Tibial nerve (tissue), 4 donors: ENCODE measurements around the gene TXLNB. TPM values are rescaled to one million over a fixed set of nuclear protein-coding genes. Genes with fewer than 3 reads are reported as not detected.
"Not testable (repeated sequence)": the region's sequence is repeated elsewhere in the genome, so short reads cannot be mapped to it uniquely, and the experiment has no call there.

Experiments
- DNase-seq, 2 donors: peaks; one replicate each; pipeline ENCODE4 v3.0.0-alpha.2; 2019; ENCODE audit warnings: low spot score in 2 of 2
- H3K27ac ChIP-seq, 4 donors: fragments of 200-600 bp; sonication (generic) in 3 of 4; one replicate each; pipeline ENCODE4 v1.5.1; 2017 to 2019; ENCODE audit warnings: mild to moderate bottlenecking in 1 of 4
- H3K27me3 ChIP-seq, 2 donors: fragments of 200-600 bp; sonication (generic) in 1 of 2; one replicate each; pipeline versions ENCODE4 v1.5.1 to v1.6.0; 2017 to 2019
- H3K36me3 ChIP-seq, 3 donors: fragments of 200-600 bp; sonication (generic); one replicate each; pipeline ENCODE4 v1.5.1; 2018 to 2019
- H3K4me1 ChIP-seq, 4 donors: fragments of 200-600 bp; sonication (generic) in 3 of 4; one replicate each; pipeline ENCODE4 v1.5.1; 2017 to 2019
- H3K4me3 ChIP-seq, 4 donors: fragments of 200-600 bp; sonication (generic) in 3 of 4; one replicate each; pipeline ENCODE4 v1.5.1; 2017 to 2019; ENCODE audit warnings: mild to moderate bottlenecking in 1 of 4, moderate library complexity in 1 of 4
- H3K9me3 ChIP-seq, 4 donors: fragments of 200-600 bp; sonication (generic) in 3 of 4; one replicate each; pipeline ENCODE4 v1.5.1; 2017 to 2019
- EP300 ChIP-seq, 2 donors: sonication (generic); formaldehyde crosslinking; IDR thresholded peaks; one replicate each; pipeline ENCODE4 v1.6.1; 2017; ENCODE audit warnings: antibody characterized with exemption in 2 of 2, mild to moderate bottlenecking in 1 of 2
- POLR2A ChIP-seq, 2 donors: fragments of 450-650 bp; IDR thresholded peaks; one replicate each; pipeline ENCODE4 v1.6.1; 2017; ENCODE audit warnings: antibody characterized with exemption in 2 of 2, mild to moderate bottlenecking in 2 of 2, moderate library complexity in 2 of 2
- WGBS, 2 donors: methylation state at CpG; one replicate each; pipeline ENCODE4 v1.1.5; 2018; 5-methylcytosine and 5-hydroxymethylcytosine counted together
- total RNA-seq, 4 donors: library from RNA; depleted of rRNA; stranded (reverse); fragments of >200 nt; gene quantifications; one replicate each; pipeline ENCODE4 v1.1.0, GENCODE V29; 2016
- TF ChIP-seq, protein P1 (sequence below), 5 experiments: fragments of 200-600 bp in 3 of 5; fragments of 450-650 bp in 2 of 5; sonication (generic) in 3 of 5; IDR thresholded peaks; one replicate each; pipeline ENCODE4 v1.5.1; 2016 to 2019; ENCODE audit warnings: antibody characterized with exemption in 5 of 5, mild to moderate bottlenecking in 3 of 5, moderate library complexity in 2 of 5

TXLNB gene
- total RNA-seq, 4 donors from 2014 or later = under 0.01 to 0.63 (median 0.26) TPM

DNA sequence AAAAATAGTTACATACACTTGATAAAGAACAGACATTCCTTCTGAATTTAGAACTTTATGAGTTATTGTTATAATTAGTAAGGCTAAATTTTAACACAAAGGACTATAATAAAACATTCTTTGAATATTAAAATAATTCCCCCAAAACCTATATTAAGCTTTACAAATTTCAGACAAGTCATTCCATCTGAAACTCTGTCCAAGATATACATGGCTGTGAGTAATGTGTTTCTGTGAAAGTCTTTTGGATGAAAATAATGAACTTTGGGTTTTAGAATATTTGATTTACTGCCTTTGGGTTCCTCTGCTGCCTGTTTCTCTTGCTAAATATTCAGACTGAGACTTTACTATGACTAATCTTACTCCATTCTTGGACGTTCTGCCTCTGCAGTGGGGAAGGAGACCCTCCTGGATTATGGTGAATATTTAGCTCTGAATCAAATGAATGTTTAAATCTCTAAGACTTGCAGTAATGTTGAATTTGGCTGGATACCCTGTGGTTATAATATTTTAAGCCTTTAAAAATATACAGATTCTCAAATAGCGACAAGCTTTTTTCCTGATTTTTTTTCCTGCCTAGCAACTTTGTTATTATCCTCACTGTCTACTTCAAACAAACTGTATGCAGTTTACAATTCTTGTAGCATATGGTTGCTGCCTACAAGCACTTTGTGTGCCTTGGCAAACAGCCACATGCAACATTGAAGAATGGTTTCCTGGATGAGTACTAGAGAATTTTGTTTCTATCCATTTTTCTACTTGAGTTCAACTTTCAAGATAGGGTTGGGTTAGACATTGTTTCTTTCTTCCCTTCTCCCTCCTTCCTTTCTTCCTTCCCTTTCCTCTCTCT is 51.4 kb downstream of the TXLNB start:
- H3K27ac ChIP-seq = no peak overlapping the region
- H3K4me3 ChIP-seq = no peak overlapping the region
- H3K4me1 ChIP-seq = peaks cover 0 to 17% (median 2%) of the 10 kb centered on the region in 4 donors
- 31 to 35% methylated on average over 2 of the region's 2 CpGs for WGBS, 2 donors
- no peak for TF ChIP-seq EP300 (IDR thresholded peaks at IDR 0.05)
- TF ChIP-seq, protein P1, sequence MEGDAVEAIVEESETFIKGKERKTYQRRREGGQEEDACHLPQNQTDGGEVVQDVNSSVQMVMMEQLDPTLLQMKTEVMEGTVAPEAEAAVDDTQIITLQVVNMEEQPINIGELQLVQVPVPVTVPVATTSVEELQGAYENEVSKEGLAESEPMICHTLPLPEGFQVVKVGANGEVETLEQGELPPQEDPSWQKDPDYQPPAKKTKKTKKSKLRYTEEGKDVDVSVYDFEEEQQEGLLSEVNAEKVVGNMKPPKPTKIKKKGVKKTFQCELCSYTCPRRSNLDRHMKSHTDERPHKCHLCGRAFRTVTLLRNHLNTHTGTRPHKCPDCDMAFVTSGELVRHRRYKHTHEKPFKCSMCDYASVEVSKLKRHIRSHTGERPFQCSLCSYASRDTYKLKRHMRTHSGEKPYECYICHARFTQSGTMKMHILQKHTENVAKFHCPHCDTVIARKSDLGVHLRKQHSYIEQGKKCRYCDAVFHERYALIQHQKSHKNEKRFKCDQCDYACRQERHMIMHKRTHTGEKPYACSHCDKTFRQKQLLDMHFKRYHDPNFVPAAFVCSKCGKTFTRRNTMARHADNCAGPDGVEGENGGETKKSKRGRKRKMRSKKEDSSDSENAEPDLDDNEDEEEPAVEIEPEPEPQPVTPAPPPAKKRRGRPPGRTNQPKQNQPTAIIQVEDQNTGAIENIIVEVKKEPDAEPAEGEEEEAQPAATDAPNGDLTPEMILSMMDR (IDR thresholded peaks at IDR 0.05) = no peak
- no peak for TF ChIP-seq POLR2A (IDR thresholded peaks at IDR 0.05)
- H3K36me3 ChIP-seq = no peaks in the 10 kb centered on the region
- no peaks in the 10 kb centered on the region for H3K9me3 ChIP-seq
- H3K27me3 ChIP-seq = no peaks in the 10 kb centered on the region
- no peak for DNase-seq

DNA sequence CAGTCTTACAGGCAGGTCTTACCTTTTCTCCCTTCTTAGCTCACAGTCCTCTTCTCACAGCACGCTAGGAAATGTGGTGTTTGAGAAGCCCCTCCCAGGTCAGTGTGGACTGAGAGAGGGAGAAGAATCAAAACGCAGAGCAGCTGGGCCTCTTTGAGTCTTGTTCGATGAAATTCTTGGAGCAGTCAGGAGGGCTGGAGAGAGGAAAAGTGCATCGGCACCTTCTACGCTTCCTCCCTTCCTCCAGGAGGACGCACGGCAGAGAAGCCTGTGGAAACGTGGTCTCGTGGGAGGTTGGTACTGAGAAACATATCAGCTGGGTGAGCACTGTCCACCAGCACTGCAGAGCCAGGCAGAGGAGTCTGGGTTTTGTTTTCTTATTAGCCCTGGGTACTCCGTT is 52.7 kb downstream of the TXLNB start:
- Histone ChIP-seq H3K4me3 (no peak overlapping the region), H3K4me1 (peaks cover 0 to 17% (median 2%) of the 10 kb centered on the region in 4 donors), H3K9me3 (peaks cover 0 to 6% (median 0%) of the 10 kb centered on the region in 4 donors), H3K27me3 (no peaks in the 10 kb centered on the region), H3K27ac (no peak overlapping the region), H3K36me3 (no peaks in the 10 kb centered on the region)
- DNase-seq = no peak
- TF ChIP-seq POLR2A (IDR thresholded peaks at IDR 0.05) = no peak
- TF ChIP-seq EP300 (IDR thresholded peaks at IDR 0.05) = no peak
- TF ChIP-seq, protein P1 (IDR thresholded peaks at IDR 0.05) = no peak
- WGBS, 2 donors = 64 to 65% methylated on average over 10 of the region's 10 CpGs

DNA sequence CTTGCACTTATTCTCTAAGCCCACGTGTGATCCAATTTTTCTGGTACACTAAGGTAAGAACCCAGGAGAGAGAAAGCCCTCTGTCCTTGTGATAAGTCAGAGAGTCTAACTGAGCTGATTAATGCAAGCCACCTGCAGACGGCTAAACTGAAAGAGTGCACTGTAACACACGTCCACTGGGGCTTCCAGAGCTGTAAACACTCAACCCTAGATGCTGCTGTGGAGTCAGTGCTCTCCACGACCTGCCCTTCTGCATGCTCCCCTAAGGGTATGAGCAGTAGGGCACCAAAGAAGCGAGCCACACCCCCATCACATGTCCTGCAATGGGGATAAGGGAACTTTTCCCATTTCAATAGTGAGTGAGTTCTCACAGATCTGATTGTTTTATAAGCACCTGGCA is 55.7 kb downstream of the TXLNB start:
- no peak for DNase-seq
- H3K9me3 ChIP-seq = peaks cover 0 to 7% (median 0%) of the 10 kb centered on the region in 4 donors
- peaks cover 0 to 17% (median 2%) of the 10 kb centered on the region in 4 donors for H3K4me1 ChIP-seq
- TF ChIP-seq, protein P1 (IDR thresholded peaks at IDR 0.05) = no peak
- no peak for TF ChIP-seq POLR2A (IDR thresholded peaks at IDR 0.05)
- no peak for TF ChIP-seq EP300 (IDR thresholded peaks at IDR 0.05)
- no peaks in the 10 kb centered on the region for H3K36me3 ChIP-seq
- 66 to 77% methylated on average over 5 of the region's 5 CpGs for WGBS, 2 donors
- no peaks in the 10 kb centered on the region for H3K27me3 ChIP-seq
- no peak overlapping the region for H3K4me3 ChIP-seq
- no peak overlapping the region for H3K27ac ChIP-seq

DNA sequence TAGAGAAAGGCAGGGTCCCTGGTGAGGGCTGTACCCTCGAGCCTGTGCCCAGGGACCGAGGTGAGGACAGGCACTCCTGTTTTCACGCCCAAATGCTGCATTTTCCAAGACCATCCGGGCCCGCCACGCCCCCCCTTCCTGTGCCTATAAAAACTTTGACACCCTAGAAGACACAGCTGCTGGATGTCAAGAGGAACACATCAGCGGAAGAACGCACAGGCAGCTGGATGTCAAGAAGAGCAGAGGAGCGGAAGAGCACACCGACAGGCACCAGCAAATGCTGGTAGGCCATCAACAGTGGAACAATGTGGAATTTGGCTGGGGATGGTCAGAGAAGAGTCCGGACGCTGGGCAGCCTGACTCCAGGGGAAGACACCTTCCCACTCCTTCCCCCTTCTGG is 56.1 kb downstream of the TXLNB start:
- DNase-seq = no peak
- WGBS, 2 donors = 85 to 93% methylated on average over 12 of the region's 12 CpGs
- Histone ChIP-seq H3K36me3 (no peaks in the 10 kb centered on the region), H3K4me3 (no peak overlapping the region), H3K4me1 (peaks cover 0 to 16% (median under 1%) of the 10 kb centered on the region in 4 donors), H3K9me3 (peaks cover 0 to 7% (median 0%) of the 10 kb centered on the region in 4 donors), H3K27ac (no peak overlapping the region), H3K27me3 (no peaks in the 10 kb centered on the region)
- TF ChIP-seq EP300 (IDR thresholded peaks at IDR 0.05) = no peak
- no peak for TF ChIP-seq POLR2A (IDR thresholded peaks at IDR 0.05)
- TF ChIP-seq, protein P1 (IDR thresholded peaks at IDR 0.05) = no peak

DNA sequence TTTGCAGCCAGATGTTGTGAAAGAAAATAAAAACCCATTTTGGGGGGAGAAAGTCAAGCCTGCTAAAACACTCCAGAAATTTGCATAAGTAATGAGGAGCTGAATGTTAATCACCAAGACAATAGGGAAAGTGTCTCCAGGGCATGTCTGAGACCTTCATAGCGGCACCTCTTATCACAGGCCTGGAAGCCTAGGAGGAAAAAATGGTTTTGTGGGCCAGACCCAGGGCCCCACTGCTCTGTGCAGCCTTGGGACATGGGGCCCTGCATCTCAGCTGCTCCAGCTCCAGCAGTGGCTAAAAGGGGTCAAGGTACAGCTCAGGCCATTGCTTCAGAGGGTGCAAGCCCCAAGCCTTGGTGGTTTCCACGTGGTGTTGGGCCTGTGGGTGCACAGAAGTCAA is 57.6 kb downstream of the TXLNB start:
- H3K9me3 ChIP-seq, H3K4me3 ChIP-seq, H3K27ac ChIP-seq, H3K27me3 ChIP-seq, H3K4me1 ChIP-seq, H3K36me3 ChIP-seq, DNase-seq: not testable (repeated sequence)
- WGBS, 2 donors = 78 to 87% methylated on average over 2 of the region's 2 CpGs
